Measurements from ENCODE around the gene CNTN3. TPM values are rescaled to one million over a fixed set of nuclear protein-coding genes. Genes with fewer than 3 reads are reported as not detected.

CNTN3 gene
- not detected for total RNA-seq
- not detected for total RNA-seq (2013)

DNA sequence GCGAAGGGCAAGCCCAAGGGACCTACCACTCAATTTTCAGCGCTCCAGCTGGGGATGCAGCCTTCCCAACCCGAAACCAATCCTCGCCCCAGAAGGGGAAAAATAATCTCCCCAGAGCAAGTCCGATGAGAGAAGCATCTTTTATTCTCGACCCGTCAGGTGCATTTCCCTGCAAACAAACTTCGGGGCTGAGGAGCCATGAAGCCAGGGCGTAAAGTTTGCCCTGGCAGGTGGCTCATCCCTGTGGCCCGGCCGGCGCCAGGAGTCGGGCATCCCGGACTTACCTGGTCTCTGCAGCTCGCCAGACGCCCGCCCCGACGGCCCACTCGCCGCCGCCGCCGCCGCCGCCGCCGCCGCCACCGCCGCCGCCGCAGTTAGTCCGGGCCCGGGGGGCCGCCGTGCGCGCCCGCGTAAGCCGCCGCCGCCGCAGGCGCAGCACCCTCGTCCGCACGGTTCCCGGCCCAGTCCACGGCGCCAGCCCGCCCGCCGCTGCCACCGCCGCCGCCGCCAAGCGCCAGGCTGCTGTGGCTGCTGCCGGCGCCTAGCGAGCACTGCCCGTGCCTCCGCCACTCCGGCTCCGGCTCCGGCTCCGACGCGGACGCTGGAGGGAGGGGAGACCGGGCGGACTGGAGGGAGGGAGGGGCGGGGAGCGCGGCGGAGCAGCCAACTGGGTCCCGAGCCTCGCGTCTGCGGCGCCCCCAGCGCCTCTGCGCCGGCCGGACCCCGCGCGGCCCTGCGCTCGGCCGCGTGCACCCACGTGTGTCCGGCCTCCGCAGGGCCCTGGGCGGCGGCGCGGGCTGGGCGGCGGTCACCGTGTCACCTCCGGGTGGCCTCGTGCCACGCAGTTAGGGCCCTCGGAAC lies at the start of gene CNTN3:
CNTN3 (minus strand) TSS at position 553 of the 861 bp plus-strand sequence. CDS start 93,547 bp downstream, outside the sequence.
- TF ChIP-seq CTCF (IDR thresholded peaks at IDR 0.05): no peak
- ATAC-seq: no peak
- Mint-ChIP-seq H3K9me3 (peaks cover 4 to 6% of the 10 kb centered on the region in 2 donors), H3K36me3 (no peaks in the 10 kb centered on the region), H3K4me1 (no peaks in the 10 kb centered on the region), H3K4me3 (no peak within 1 kb of the TSS), H3K27me3 (ENCODE audit: low read depth in 2 of 2) (peaks cover 8 to 9% of the 10 kb centered on the region in 2 donors), H3K27ac (no peak within 1 kb of the TSS)
- Histone ChIP-seq H3K4me1 (ENCODE audit: control insufficient read depth, insufficient read depth, low read length) (no peaks in the 10 kb centered on the region), H3K36me3 (ENCODE audit: control insufficient read depth, insufficient read depth, low read length) (no peaks in the 10 kb centered on the region), H3K27me3 (ENCODE audit: control insufficient read depth, insufficient read depth, low read length) (no peaks in the 10 kb centered on the region), H3K9me3 (ENCODE audit: control insufficient read depth, insufficient read depth, low read length) (peaks cover 5% of the 10 kb centered on the region), H3K27ac (ENCODE audit: low read length) (no peak within 1 kb of the TSS), H3K4me3 (ENCODE audit: low read length) (no peak within 1 kb of the TSS)
- intact Hi-C loops (cut with micrococcal nuclease): no loop called here
- no peak for DNase-seq
- WGBS (ENCODE audit: insufficient coverage): 5% methylated on average over 108 of the region's 108 CpGs

DNA sequence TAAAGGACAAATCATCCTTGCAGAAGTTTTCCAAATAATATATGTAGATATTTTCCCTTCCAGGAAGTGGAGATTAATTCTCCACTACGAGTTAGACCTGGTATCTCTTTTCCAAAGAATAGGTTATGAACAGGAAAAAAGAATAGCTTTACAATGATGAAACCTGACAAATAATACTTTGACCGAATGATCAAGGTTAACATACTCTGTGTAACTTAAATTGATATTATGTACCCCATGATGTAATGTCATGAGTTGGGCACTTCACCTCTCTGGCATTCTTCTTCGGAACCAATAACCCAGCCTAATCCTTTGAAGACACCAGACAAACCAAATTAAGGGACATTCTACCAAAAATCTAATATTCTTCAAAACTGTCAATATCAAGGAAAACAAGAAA lies 48.7 kb upstream of the CNTN3 start:
- H3K4me1 Mint-ChIP-seq: no peaks in the 10 kb centered on the region
- peaks cover 12 to 19% of the 10 kb centered on the region in 2 donors for H3K9me3 Mint-ChIP-seq
- WGBS (ENCODE audit: insufficient coverage): 90% methylated on average over 2 of the region's 3 CpGs
- H3K27ac Mint-ChIP-seq: no peak overlapping the region
- H3K9me3 ChIP-seq (ENCODE audit: control insufficient read depth, insufficient read depth, low read length): no peaks in the 10 kb centered on the region
- H3K27ac ChIP-seq (ENCODE audit: low read length): no peak overlapping the region
- no peak overlapping the region for H3K4me3 ChIP-seq (ENCODE audit: low read length)
- H3K4me3 Mint-ChIP-seq: no peak overlapping the region
- peaks cover 5% of the 10 kb centered on the region for H3K36me3 Mint-ChIP-seq
- DNase-seq (no peak), ATAC-seq (no peak)
- no peaks in the 10 kb centered on the region for H3K27me3 ChIP-seq (ENCODE audit: control insufficient read depth, insufficient read depth, low read length)
- intact Hi-C loops (cut with micrococcal nuclease): no loop called here
- H3K36me3 ChIP-seq (ENCODE audit: control insufficient read depth, insufficient read depth, low read length): no peaks in the 10 kb centered on the region
- TF ChIP-seq CTCF (IDR thresholded peaks at IDR 0.05): no peak
- H3K4me1 ChIP-seq (ENCODE audit: control insufficient read depth, insufficient read depth, low read length): no peaks in the 10 kb centered on the region
- no peaks in the 10 kb centered on the region for H3K27me3 Mint-ChIP-seq (ENCODE audit: low read depth in 2 of 2)

DNA sequence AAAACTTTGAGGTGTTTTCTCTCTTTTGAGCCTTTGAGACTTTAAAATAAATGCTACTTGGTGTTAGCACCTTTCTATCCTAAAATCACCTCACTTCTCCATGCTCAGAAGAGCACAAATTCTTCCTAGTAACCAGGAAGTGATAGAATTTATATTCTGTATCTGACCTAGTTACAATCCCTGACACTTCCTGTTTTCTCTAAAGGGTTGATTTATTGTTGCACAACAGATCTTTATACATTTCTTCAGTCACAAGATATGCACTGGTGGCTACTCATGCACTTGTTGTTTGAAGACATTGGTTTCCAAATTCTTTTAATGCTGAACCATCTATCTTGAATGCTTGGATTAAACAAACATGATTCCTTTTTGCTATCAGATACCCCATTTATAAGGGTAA lies 47.2 kb upstream of the CNTN3 start:
- Histone ChIP-seq H3K9me3 (ENCODE audit: control insufficient read depth, insufficient read depth, low read length) (no peaks in the 10 kb centered on the region), H3K27ac (ENCODE audit: low read length) (no peak overlapping the region), H3K27me3 (ENCODE audit: control insufficient read depth, insufficient read depth, low read length) (no peaks in the 10 kb centered on the region), H3K36me3 (ENCODE audit: control insufficient read depth, insufficient read depth, low read length) (no peaks in the 10 kb centered on the region), H3K4me1 (ENCODE audit: control insufficient read depth, insufficient read depth, low read length) (no peaks in the 10 kb centered on the region), H3K4me3 (ENCODE audit: low read length) (no peak overlapping the region)
- H3K27me3 Mint-ChIP-seq (ENCODE audit: low read depth in 2 of 2): no peaks in the 10 kb centered on the region
- DNase-seq (no peak), ATAC-seq (no peak)
- H3K36me3 Mint-ChIP-seq: no peaks in the 10 kb centered on the region
- intact Hi-C loops (cut with micrococcal nuclease): no loop called here
- H3K27ac Mint-ChIP-seq: no peak overlapping the region
- no peaks in the 10 kb centered on the region for H3K4me1 Mint-ChIP-seq
- H3K9me3 Mint-ChIP-seq: peaks cover 11 to 12% of the 10 kb centered on the region in 2 donors
- no peak overlapping the region for H3K4me3 Mint-ChIP-seq
- TF ChIP-seq CTCF (IDR thresholded peaks at IDR 0.05): no peak

DNA sequence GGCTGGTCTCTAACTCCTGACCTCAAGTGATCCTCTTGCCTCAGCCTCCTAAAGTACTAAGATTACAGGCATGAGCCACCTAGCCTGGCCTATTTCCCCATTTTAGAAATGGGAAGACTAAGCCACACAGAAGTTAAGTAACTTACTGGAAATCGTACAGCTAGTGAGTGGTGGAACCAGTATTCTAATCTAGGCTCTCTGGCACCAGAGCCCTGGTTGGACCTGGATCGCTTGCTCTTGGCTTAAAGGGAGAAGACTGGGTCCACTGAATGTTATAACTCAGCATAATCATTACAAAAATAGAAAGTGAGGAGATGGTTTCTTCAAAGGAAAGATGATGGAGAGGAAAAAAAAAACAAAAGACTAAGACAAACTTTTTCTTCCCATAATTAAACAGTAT lies 37.4 kb upstream of the CNTN3 start:
- Mint-ChIP-seq H3K27ac (no peak overlapping the region), H3K27me3 (ENCODE audit: low read depth in 2 of 2) (no peaks in the 10 kb centered on the region), H3K4me3 (no peak overlapping the region), H3K4me1 (no peaks in the 10 kb centered on the region), H3K36me3 (no peaks in the 10 kb centered on the region), H3K9me3 (peaks cover 8 to 10% of the 10 kb centered on the region in 2 donors)
- Histone ChIP-seq H3K27me3 (ENCODE audit: control insufficient read depth, insufficient read depth, low read length) (no peaks in the 10 kb centered on the region), H3K27ac (ENCODE audit: low read length) (no peak overlapping the region), H3K4me1 (ENCODE audit: control insufficient read depth, insufficient read depth, low read length) (no peaks in the 10 kb centered on the region), H3K4me3 (ENCODE audit: low read length) (no peak overlapping the region), H3K36me3 (ENCODE audit: control insufficient read depth, insufficient read depth, low read length) (no peaks in the 10 kb centered on the region), H3K9me3 (ENCODE audit: control insufficient read depth, insufficient read depth, low read length) (peaks cover 3% of the 10 kb centered on the region)
- DNase-seq (no peak), ATAC-seq (no peak)
- no peak for TF ChIP-seq CTCF (IDR thresholded peaks at IDR 0.05)
- 73% methylated on average over 1 of the region's 2 CpGs for WGBS (ENCODE audit: insufficient coverage)
- intact Hi-C loops (cut with micrococcal nuclease): no loop called here

Data from natural killer cell (primary cell).